HEK293 (cell line): Measurements from ENCODE around the gene HES3.
A peak's percentile ranks its signal among the peaks of the same experiment; 100 is the strongest.

Experiments
- CTCF ChIA-PET: fragments of 350-600 bp; formaldehyde crosslinking; extraction: SDS; loops from one replicate; lab custom pipeline; 2021; ENCODE audit warnings: antibody characterized with exemption; lab: Yijun Ruan, JAX
- POLR2A ChIA-PET: fragments of 300-600 bp; formaldehyde crosslinking; extraction: SDS; loops from one replicate; lab custom pipeline; 2020; ENCODE audit warnings: antibody characterized with exemption, inconsistent platforms; lab: Yijun Ruan, JAX
- H3K27ac ChIP-seq: fragments of 200-500 bp; sonication (Bioruptor generic); 2 replicates; pipeline ENCODE4 v1.5.1; 2014; ENCODE audit warnings: low read depth, low read length, control low read depth, inconsistent platforms; ENCODE audit errors: extremely low read depth
- H3K36me3 ChIP-seq, 2 experiments: fragments of 200-500 bp in 1 of 2; sonication (Bioruptor generic) in 1 of 2; 1 replicate in 1 of 2; 2 replicates in 1 of 2; pipeline ENCODE4 v1.5.1; 2014 to 2017; ENCODE audit warnings: inconsistent platforms in 2 of 2, low read length in 2 of 2; ENCODE audit not compliant: control insufficient read depth in 2 of 2, insufficient read depth in 1 of 2
- H3K4me1 ChIP-seq: fragments of 200-500 bp; sonication (Bioruptor generic); 2 replicates; pipeline ENCODE4 v1.5.1; 2014; ENCODE audit warnings: mild to moderate bottlenecking, low read length, inconsistent platforms; ENCODE audit not compliant: control insufficient read depth, insufficient read depth
- H3K4me3 ChIP-seq: 2 replicates; pipeline ENCODE4 v1.5.1; 2011; ENCODE audit warnings: low read depth, mild to moderate bottlenecking, control low read depth, low read length, moderate library complexity
- H3K9me3 ChIP-seq: fragments of 200-500 bp; sonication (Bioruptor generic); 2 replicates; pipeline ENCODE4 v1.5.1; 2014; ENCODE audit warnings: low read depth, low read length, inconsistent platforms; ENCODE audit not compliant: control insufficient read depth, insufficient read depth
- BCL11B ChIP-seq: fragments of 450-650 bp; formaldehyde crosslinking; IDR thresholded peaks from 2 replicates; pipeline ENCODE4 v1.5.1; 2016; ENCODE audit warnings: low read depth, missing biosample characterization, missing genetic modification characterization
- GLIS2 ChIP-seq: fragments of 450-650 bp; formaldehyde crosslinking; IDR thresholded peaks from 2 replicates; pipeline ENCODE4 v1.5.1; 2016; ENCODE audit warnings: missing biosample characterization, missing genetic modification characterization
- HIC1 ChIP-seq: fragments of 450-650 bp; formaldehyde crosslinking; IDR thresholded peaks from 2 replicates; pipeline ENCODE4 v1.5.1; 2016; ENCODE audit warnings: missing biosample characterization, missing genetic modification characterization
- SETDB1 ChIP-seq: IDR thresholded peaks from one replicate; pipeline ENCODE4 v1.6.1; 2017; ENCODE audit warnings: mild to moderate bottlenecking, low read length, moderate library complexity, mixed read lengths; ENCODE audit not compliant: insufficient read length
- ZBTB49 ChIP-seq: fragments of 450-650 bp; formaldehyde crosslinking; IDR thresholded peaks from 2 replicates; pipeline ENCODE4 v1.5.1; 2016; ENCODE audit warnings: missing biosample characterization, missing genetic modification characterization, low read depth
- ZFP37 ChIP-seq: fragments of 450-650 bp; formaldehyde crosslinking; IDR thresholded peaks from 2 replicates; pipeline ENCODE4 v1.5.1; 2016; ENCODE audit warnings: missing biosample characterization, missing genetic modification characterization
- ZFP41 ChIP-seq: fragments of 450-650 bp; formaldehyde crosslinking; IDR thresholded peaks from 2 replicates; pipeline ENCODE4 v1.5.1; 2016; ENCODE audit warnings: missing biosample characterization, missing genetic modification characterization, borderline replicate concordance
- ZIC2 ChIP-seq: fragments of 450-650 bp; formaldehyde crosslinking; IDR thresholded peaks from 2 replicates; pipeline ENCODE4 v1.5.1; 2016; ENCODE audit warnings: missing biosample characterization, missing genetic modification characterization
- ZNF148 ChIP-seq: fragments of 450-650 bp; formaldehyde crosslinking; IDR thresholded peaks from 2 replicates; pipeline ENCODE4 v1.5.0; 2017; ENCODE audit warnings: missing biosample characterization, missing genetic modification characterization, borderline replicate concordance
- ZNF157 ChIP-seq: fragments of 450-650 bp; formaldehyde crosslinking; IDR thresholded peaks from 2 replicates; pipeline ENCODE4 v1.5.1; 2016; ENCODE audit warnings: missing biosample characterization, missing genetic modification characterization
- ZNF169 ChIP-seq: fragments of 450-650 bp; formaldehyde crosslinking; IDR thresholded peaks from 2 replicates; pipeline ENCODE4 v1.5.1; 2016; ENCODE audit warnings: missing biosample characterization, missing genetic modification characterization
- ZNF202 ChIP-seq: fragments of 450-650 bp; formaldehyde crosslinking; IDR thresholded peaks from 2 replicates; pipeline ENCODE4 v1.5.1; 2016; ENCODE audit warnings: missing biosample characterization, missing genetic modification characterization, borderline replicate concordance
- ZNF274 ChIP-seq, 2 experiments: fragments of 200-500 bp in 1 of 2; fragments of 450-650 bp in 1 of 2; sonication (Bioruptor generic) in 1 of 2; formaldehyde crosslinking in 1 of 2; IDR thresholded peaks; 2 replicates each; pipeline versions ENCODE4 v1.5.1 to v1.6.1; 2014 to 2016; ENCODE audit warnings: borderline replicate concordance in 1 of 2, inconsistent platforms in 1 of 2, low read length in 1 of 2, missing biosample characterization in 1 of 2, missing genetic modification characterization in 1 of 2
- ZNF473 ChIP-seq: fragments of 450-650 bp; formaldehyde crosslinking; IDR thresholded peaks from 2 replicates; pipeline ENCODE4 v1.5.1; 2017; ENCODE audit warnings: missing biosample characterization, missing genetic modification characterization
- ZNF530 ChIP-seq: fragments of 450-650 bp; formaldehyde crosslinking; IDR thresholded peaks from 2 replicates; pipeline ENCODE4 v1.5.1; 2016; ENCODE audit warnings: low read depth, missing biosample characterization, missing genetic modification characterization
- ZNF585B ChIP-seq: fragments of 450-650 bp; formaldehyde crosslinking; IDR thresholded peaks from 2 replicates; pipeline ENCODE4 v1.5.1; 2016; ENCODE audit warnings: missing biosample characterization, missing genetic modification characterization
- ZNF600 ChIP-seq: fragments of 450-650 bp; formaldehyde crosslinking; IDR thresholded peaks from 2 replicates; pipeline ENCODE4 v1.5.1; 2016; ENCODE audit warnings: missing biosample characterization, missing genetic modification characterization
- ZNF639 ChIP-seq: fragments of 450-650 bp; formaldehyde crosslinking; IDR thresholded peaks from 2 replicates; pipeline ENCODE4 v1.5.1; 2016; ENCODE audit warnings: missing biosample characterization, missing genetic modification characterization
- ZNF670 ChIP-seq: fragments of 450-650 bp; formaldehyde crosslinking; IDR thresholded peaks from 2 replicates; pipeline ENCODE4 v1.5.1; 2016; ENCODE audit warnings: missing biosample characterization, missing genetic modification characterization, low read depth
- ZNF701 ChIP-seq: fragments of 450-650 bp; formaldehyde crosslinking; IDR thresholded peaks from 2 replicates; pipeline ENCODE4 v1.5.1; 2016; ENCODE audit warnings: missing biosample characterization, missing genetic modification characterization

The HES3 gene

GRCh38 chr1:6243053-6243834 is 735 bp upstream of the HES3 start:
- Histone ChIP-seq H3K27ac (no peak overlapping the region), H3K4me1 (no peaks in the 10 kb centered on the region; the same call in 1 of the 2 replicates), H3K4me3 (no peak overlapping the region), H3K36me3 (no peaks in the 10 kb centered on the region), H3K9me3 (no peaks in the 10 kb centered on the region)
- ChIA-PET POLR2A (interaction anchor here (1.1 kb wide), 1 partner anchor 8 kb away, joined by 3 read pairs; no protein-coding TSS in a partner anchor), CTCF (interaction anchor here (0.6 to 2.1 kb wide), 7 partner anchors 13 to 195 kb away, joined by 3 to 8 read pairs (median 3); no protein-coding TSS in a partner anchor)
- TF ChIP-seq ZIC2 (peak; percentile 66), GLIS2 (tag by site-specific recombination) (peak; percentile 48), ZNF202 (tag by site-specific recombination) (no peak)

- no peaks in the 10 kb centered on the region for H3K9me3 ChIP-seq
- H3K4me3 ChIP-seq = no peak overlapping the region
- no peak overlapping the region for H3K27ac ChIP-seq
- TF ChIP-seq ZNF169 (no peak), ZNF600 (no peak), ZBTB49 (no peak), BCL11B (tag by site-specific recombination) (no peak), ZFP41 (tag by site-specific recombination) (no peak), ZNF157 (tag by site-specific recombination) (no peak), HIC1 (tag by site-specific recombination) (no peak), ZFP37 (tag by site-specific recombination) (no peak), ZNF701 (tag by site-specific recombination) (no peak), ZNF473 (tag by site-specific recombination) (no peak), SETDB1 (no peak), ZNF639 (no peak), ZNF585B (tag by site-specific recombination) (no peak), ZNF670 (tag by site-specific recombination) (no peak), ZNF148 (tag by site-specific recombination) (no peak), ZNF274 (IDR thresholded peaks at IDR 0.05; ENCODE audit: low read length) (no peak), ZNF274 (tag by site-specific recombination; IDR thresholded peaks at IDR 0.05; ENCODE audit: borderline replicate concordance) (no peak), ZNF530 (tag by site-specific recombination) (no peak)
- ChIA-PET POLR2A (interaction anchor here (0.6 to 1.6 kb wide), 2 partner anchors 9 to 181 kb away, joined by 3 to 13 read pairs; partner anchors contain the start of gene ICMT), CTCF (interaction anchor here (0.6 to 9.2 kb wide), 11 partner anchors 43 to 1274 kb away, joined by 3 to 181 read pairs (median 5); no protein-coding TSS in a partner anchor)
- no peaks in the 10 kb centered on the region; the same call in 1 of the 2 replicates for H3K4me1 ChIP-seq
- H3K36me3 ChIP-seq = no peaks in the 10 kb centered on the region
These were observed 546 bp downstream of the HES3 start for GRCh38 chr1:6244401-6245049.
